GM12878 (cell line): ENCODE measurements around the gene KDM8. TPM values are rescaled to one million over a fixed set of nuclear protein-coding genes. Genes with fewer than 3 reads are reported as not detected.

ENCODE experiments used
- ATAC-seq: fragments of 200-7000 bp; cut with Tn5 transposase; 3 replicates; pipeline ENCODE4 v1.9.1; 2020; ENCODE audit warnings: mild to moderate bottlenecking, moderate library complexity
- BruUV-seq: library from RNA; stranded (reverse); fragments of 400-500 nt; replicated peaks from 2 replicates; lab custom pipeline; 2021; lab: Mats Ljungman, UMichigan
- CTCF ChIA-PET: fragments of 300-600 bp; sonication (Branson Sonifier 250); formaldehyde crosslinking; extraction: SDS; loops from one replicate; lab custom pipeline; 2021; ENCODE audit warnings: inconsistent platforms; lab: Yijun Ruan, JAX
- POLR2A ChIA-PET: fragments of 350-600 bp; formaldehyde crosslinking; extraction: SDS; loops from one replicate; lab custom pipeline; 2021; ENCODE audit warnings: inconsistent platforms; lab: Charles Lee
- RAD21 ChIA-PET: fragments of 300-600 bp; sonication (Branson Sonifier 250); formaldehyde crosslinking; loops from one replicate; lab custom pipeline; 2023; ENCODE audit warnings: antibody characterized with exemption; ENCODE audit not compliant: unreplicated experiment; lab: Charles Lee
- SMC1A ChIA-PET: fragments of 300-600 bp; sonication (Branson Sonifier 250); formaldehyde crosslinking; loops from one replicate; lab custom pipeline; 2023; ENCODE audit not compliant: unreplicated experiment, uncharacterized antibody; lab: Charles Lee
- DNase-seq: peaks from one replicate; pipeline ENCODE4 v3.0.0-alpha.2; 2011; ENCODE audit warnings: low read depth, low spot score
- FAIRE-seq: peaks from 3 replicates; lab custom pipeline; 2011; peaks lifted over from hg19 to GRCh38; lab: Jason Lieb, UNC
- H2AFZ ChIP-seq: 2 replicates; pipeline ENCODE4 v1.6.0; 2011; ENCODE audit warnings: low read depth, low read length, control low read depth; ENCODE audit not compliant: control insufficient read depth
- H3K27ac ChIP-seq: 2 replicates; pipeline ENCODE4 v1.5.1; 2011; ENCODE audit warnings: control low read depth; ENCODE audit not compliant: control insufficient read depth, insufficient read depth
- H3K27me3 ChIP-seq, 2 experiments: replicated peaks in 1 of 2; 2 replicates each; pipeline versions ENCODE4 v1.6.0 to v1.6.1; 2011; ENCODE audit warnings: low read length in 1 of 2; ENCODE audit not compliant: control insufficient read depth in 2 of 2, insufficient read depth in 2 of 2
- H3K36me3 ChIP-seq, 2 experiments: 2 replicates each; pipeline ENCODE4 v1.5.1; 2011; ENCODE audit warnings: low read length in 1 of 2; ENCODE audit not compliant: control insufficient read depth in 2 of 2, insufficient read depth in 2 of 2
- H3K4me1 ChIP-seq: 2 replicates; pipeline ENCODE4 v1.6.1; 2011; ENCODE audit warnings: mild to moderate bottlenecking, low read length, moderate library complexity, mixed read lengths; ENCODE audit not compliant: control insufficient read depth, insufficient read depth
- H3K4me2 ChIP-seq: 2 replicates; pipeline ENCODE4 v1.6.0; 2011; ENCODE audit warnings: control low read depth; ENCODE audit not compliant: control insufficient read depth, insufficient read depth
- H3K4me3 ChIP-seq: fragments of 200-600 bp; sonication (generic); 2 replicates; pipeline ENCODE4 v1.5.1; 2016
- H3K79me2 ChIP-seq: 2 replicates; pipeline ENCODE4 v1.6.0; 2011; ENCODE audit warnings: low read length; ENCODE audit not compliant: control insufficient read depth, insufficient read depth
- H3K9ac ChIP-seq: 2 replicates; pipeline ENCODE4 v1.8.0; 2011; ENCODE audit warnings: low read length, control low read depth, mixed read lengths; ENCODE audit not compliant: control insufficient read depth, insufficient read depth
- H3K9me3 ChIP-seq: replicated peaks from 3 replicates; pipeline ENCODE4 v1.5.1; 2011; ENCODE audit warnings: mild to moderate bottlenecking, low read length; ENCODE audit not compliant: control insufficient read depth, insufficient read depth
- H4K20me1 ChIP-seq: 2 replicates; pipeline ENCODE4 v1.6.0; 2011; ENCODE audit not compliant: control insufficient read depth, insufficient read depth
- BMI1 ChIP-seq: fragments of 450-650 bp; IDR thresholded peaks from 2 replicates; pipeline ENCODE4 v1.6.1; 2016; ENCODE audit warnings: mild to moderate bottlenecking, moderate library complexity, borderline replicate concordance
- CHD4 ChIP-seq: fragments of 200-600 bp; sonication (generic); IDR thresholded peaks from 2 replicates; pipeline ENCODE4 v1.6.1; 2016; ENCODE audit warnings: mild to moderate bottlenecking
- CREM ChIP-seq: IDR thresholded peaks from 2 replicates; pipeline ENCODE4 v1.6.1; 2014; ENCODE audit warnings: antibody characterized with exemption, low read depth
- GATAD2B ChIP-seq: fragments of 450-650 bp; conservative IDR thresholded peaks from 2 replicates; pipeline ENCODE4 v1.6.1; 2017; ENCODE audit warnings: low read depth, mild to moderate bottlenecking, moderate library complexity
- HCFC1 ChIP-seq: fragments of 150-350 bp; IDR thresholded peaks from 2 replicates; pipeline ENCODE4 v1.6.1; 2014; ENCODE audit warnings: low read length
- KDM1A ChIP-seq: fragments of 200-600 bp; sonication (generic); IDR thresholded peaks from 2 replicates; pipeline ENCODE4 v1.6.1; 2016; ENCODE audit warnings: borderline replicate concordance
- LARP7 ChIP-seq: fragments of 450-650 bp; IDR thresholded peaks from 2 replicates; pipeline ENCODE4 v1.6.1; 2017; ENCODE audit warnings: mild to moderate bottlenecking
- MYC ChIP-seq: IDR thresholded peaks from 2 replicates; pipeline ENCODE4 v1.6.1; 2011; ENCODE audit warnings: mild to moderate bottlenecking, low read length, moderate library complexity, inconsistent platforms; ENCODE audit not compliant: insufficient read depth, insufficient replicate concordance, insufficient read length, severe bottlenecking
- NFXL1 ChIP-seq: fragments of 450-650 bp; IDR thresholded peaks from 2 replicates; pipeline ENCODE4 v1.6.1; 2017; ENCODE audit warnings: antibody characterized with exemption, mild to moderate bottlenecking, borderline replicate concordance
- SMAD5 ChIP-seq: IDR thresholded peaks from 2 replicates; pipeline ENCODE4 v1.6.1; 2016; ENCODE audit warnings: antibody characterized with exemption, low read depth
- SMARCA5 ChIP-seq: fragments of 450-650 bp; IDR thresholded peaks from 2 replicates; pipeline ENCODE4 v1.6.1; 2017; ENCODE audit warnings: mild to moderate bottlenecking
- SMC3 ChIP-seq: IDR thresholded peaks from 2 replicates; pipeline ENCODE4 v1.6.1; 2011; ENCODE audit warnings: low read length, improper control_type of control experiment, borderline replicate concordance
- SUPT20H ChIP-seq: IDR thresholded peaks from 2 replicates; pipeline ENCODE4 v1.6.1; 2011; ENCODE audit warnings: low read depth, mild to moderate bottlenecking, low read length, moderate library complexity, borderline replicate concordance; ENCODE audit not compliant: control insufficient read depth
- TCF12 ChIP-seq: IDR thresholded peaks from 2 replicates; pipeline ENCODE4 v1.6.1; 2011; ENCODE audit warnings: low read depth, mild to moderate bottlenecking, low read length
- TCF3 ChIP-seq: IDR thresholded peaks from 2 replicates; pipeline ENCODE4 v1.6.1; 2012; ENCODE audit warnings: low read depth, mild to moderate bottlenecking, low read length, borderline replicate concordance; ENCODE audit not compliant: insufficient read depth
- YY1 ChIP-seq: IDR thresholded peaks from 2 replicates; pipeline ENCODE4 v1.6.1; 2011; ENCODE audit warnings: low read depth, mild to moderate bottlenecking, low read length
- ZSCAN29 ChIP-seq: fragments of 450-650 bp; IDR thresholded peaks from 2 replicates; pipeline ENCODE4 v1.6.1; 2017; ENCODE audit warnings: mild to moderate bottlenecking, moderate library complexity
- ZZZ3 ChIP-seq: IDR thresholded peaks from 2 replicates; pipeline ENCODE4 v1.6.1; 2011; ENCODE audit warnings: low read depth; ENCODE audit not compliant: control insufficient read depth, insufficient read length
- WGBS: methylation state at CpG from one replicate; pipeline ENCODE4 v1.1.6; 2016; ENCODE audit warnings: low lambda C conversion rate; ENCODE audit not compliant: insufficient replicate concordance, insufficient coverage; ENCODE audit errors: missing lambda C conversion rate; 5-methylcytosine and 5-hydroxymethylcytosine counted together
- in situ Hi-C: fragments of 300-500 bp; cut with MboI; formaldehyde crosslinking; loops from 9 replicates; pipeline ENCODE4 v1.14.3; 2018; ENCODE audit warnings: mixed read lengths
- intact Hi-C: fragments of 100-400 bp; cut with micrococcal nuclease; formaldehyde crosslinking; loops from one replicate; pipeline ENCODE4 v1.14.2; 2022; ENCODE audit not compliant: unreplicated experiment
- polyA plus RNA-seq, 11 experiments: library from polyadenylated mRNA; depleted of rRNA in 4 of 11; unstranded in 6 of 11; stranded (reverse) in 5 of 11; fragments of >200 nt; fragmentation: Nextera tagmentation in 4 of 11; fragmentation: Illumina TruSeq in 1 of 11; extraction: Ambion mirVana in 4 of 11; extraction: Trizol in 1 of 11; gene quantifications; 1 replicate in 1 of 11; 2 replicates in 10 of 11; pipeline versions ENCODE4 v1.2.1 to v1.2.3, GENCODE V29; 2011 to 2016; ENCODE audit warnings: inconsistent platforms in 2 of 11, missing spikeins in 2 of 11, low read depth in 1 of 11
- total RNA-seq, 4 experiments: library from RNA; depleted of rRNA in 3 of 4; stranded (reverse); fragments of >200 nt in 3 of 4; fragmentation: Illumina TruSeq in 1 of 4; extraction: Trizol in 1 of 4; gene quantifications; 2 replicates each; pipeline versions ENCODE4 v1.2.1 to v1.2.3, GENCODE V29; 2013 to 2021
- TF ChIP-seq, protein P1 (sequence below): fragments of 150-350 bp; IDR thresholded peaks from 2 replicates; pipeline ENCODE4 v1.6.1; 2016; ENCODE audit warnings: low read depth, low read length
- TF ChIP-seq, protein P2 (sequence below): IDR thresholded peaks from 2 replicates; pipeline ENCODE4 v1.6.1; 2011; ENCODE audit warnings: borderline replicate concordance, low read depth, mild to moderate bottlenecking, moderate library complexity, low read length; ENCODE audit not compliant: insufficient read depth, poor library complexity, severe bottlenecking

The KDM8 gene
- total and polyA plus RNA-seq, 10 of the 15 experiments (the other 5 are each of a cell fraction or from before 2014, with no cell fraction given), result 0.79 to 8.9 (median 5.8) TPM

DNA sequence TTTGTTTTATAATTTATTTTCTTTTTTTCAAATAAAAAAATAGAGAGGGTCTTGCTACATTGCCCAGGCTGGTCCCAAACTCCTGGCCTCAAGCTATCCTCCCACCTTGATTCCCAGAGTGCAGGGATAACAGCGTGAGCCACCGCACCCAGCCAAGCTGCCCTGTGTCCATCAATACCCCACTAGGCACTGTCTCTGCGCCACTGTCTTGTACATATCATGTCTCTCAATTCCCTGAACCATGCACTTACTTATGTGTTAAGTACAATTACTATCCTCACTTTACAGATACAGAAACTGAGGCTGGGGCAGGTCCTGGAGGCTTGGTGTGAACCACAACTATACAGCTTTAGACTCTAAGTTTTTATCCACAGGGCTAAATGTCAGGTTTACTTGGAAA lies 53.5 kb downstream of the KDM8 start:
- FAIRE-seq (no peak), ATAC-seq (no peak), DNase-seq (no peak)
- 98% methylated on average over 3 of the region's 3 CpGs for WGBS
- no peak overlapping the region for H3K9ac ChIP-seq
- in situ Hi-C loops (no loop called here), intact Hi-C loops (no loop called here)
- H3K27ac ChIP-seq, result no peak overlapping the region
- TF ChIP-seq, protein P1, sequence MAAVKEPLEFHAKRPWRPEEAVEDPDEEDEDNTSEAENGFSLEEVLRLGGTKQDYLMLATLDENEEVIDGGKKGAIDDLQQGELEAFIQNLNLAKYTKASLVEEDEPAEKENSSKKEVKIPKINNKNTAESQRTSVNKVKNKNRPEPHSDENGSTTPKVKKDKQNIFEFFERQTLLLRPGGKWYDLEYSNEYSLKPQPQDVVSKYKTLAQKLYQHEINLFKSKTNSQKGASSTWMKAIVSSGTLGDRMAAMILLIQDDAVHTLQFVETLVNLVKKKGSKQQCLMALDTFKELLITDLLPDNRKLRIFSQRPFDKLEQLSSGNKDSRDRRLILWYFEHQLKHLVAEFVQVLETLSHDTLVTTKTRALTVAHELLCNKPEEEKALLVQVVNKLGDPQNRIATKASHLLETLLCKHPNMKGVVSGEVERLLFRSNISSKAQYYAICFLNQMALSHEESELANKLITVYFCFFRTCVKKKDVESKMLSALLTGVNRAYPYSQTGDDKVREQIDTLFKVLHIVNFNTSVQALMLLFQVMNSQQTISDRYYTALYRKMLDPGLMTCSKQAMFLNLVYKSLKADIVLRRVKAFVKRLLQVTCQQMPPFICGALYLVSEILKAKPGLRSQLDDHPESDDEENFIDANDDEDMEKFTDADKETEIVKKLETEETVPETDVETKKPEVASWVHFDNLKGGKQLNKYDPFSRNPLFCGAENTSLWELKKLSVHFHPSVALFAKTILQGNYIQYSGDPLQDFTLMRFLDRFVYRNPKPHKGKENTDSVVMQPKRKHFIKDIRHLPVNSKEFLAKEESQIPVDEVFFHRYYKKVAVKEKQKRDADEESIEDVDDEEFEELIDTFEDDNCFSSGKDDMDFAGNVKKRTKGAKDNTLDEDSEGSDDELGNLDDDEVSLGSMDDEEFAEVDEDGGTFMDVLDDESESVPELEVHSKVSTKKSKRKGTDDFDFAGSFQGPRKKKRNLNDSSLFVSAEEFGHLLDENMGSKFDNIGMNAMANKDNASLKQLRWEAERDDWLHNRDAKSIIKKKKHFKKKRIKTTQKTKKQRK, result no peak
- TF ChIP-seq LARP7 (no peak), SMAD5 (no peak), NFXL1 (no peak), SMC3 (no peak), TCF12 (no peak), KDM1A (no peak), CREM (no peak), TCF3 (no peak), SUPT20H (no peak), HCFC1 (no peak), YY1 (no peak), BMI1 (no peak), SMARCA5 (no peak), ZZZ3 (no peak), CHD4 (no peak), ZSCAN29 (no peak), GATAD2B (no peak), MYC (no peak)
- TF ChIP-seq, protein P2, sequence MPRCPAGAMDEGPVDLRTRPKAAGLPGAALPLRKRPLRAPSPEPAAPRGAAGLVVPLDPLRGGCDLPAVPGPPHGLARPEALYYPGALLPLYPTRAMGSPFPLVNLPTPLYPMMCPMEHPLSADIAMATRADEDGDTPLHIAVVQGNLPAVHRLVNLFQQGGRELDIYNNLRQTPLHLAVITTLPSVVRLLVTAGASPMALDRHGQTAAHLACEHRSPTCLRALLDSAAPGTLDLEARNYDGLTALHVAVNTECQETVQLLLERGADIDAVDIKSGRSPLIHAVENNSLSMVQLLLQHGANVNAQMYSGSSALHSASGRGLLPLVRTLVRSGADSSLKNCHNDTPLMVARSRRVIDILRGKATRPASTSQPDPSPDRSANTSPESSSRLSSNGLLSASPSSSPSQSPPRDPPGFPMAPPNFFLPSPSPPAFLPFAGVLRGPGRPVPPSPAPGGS, result no peak
- peaks cover 25% of the 10 kb centered on the region for H3K4me1 ChIP-seq
- H3K36me3 ChIP-seq, result peaks cover 0 to 11% of the 10 kb centered on the region in 2 experiments; a peak in 2 of 4 replicates
- SMC1A ChIA-PET, result interaction anchor here (0.6 to 2.3 kb wide), 5 partner anchors 9 to 227 kb away, joined by 3 to 9 read pairs (median 3); partner anchors contain the start of gene NSMCE1
- H3K27me3 ChIP-seq, result no peaks in the 10 kb centered on the region
- POLR2A ChIA-PET, result interaction anchor here (1.0 to 5.6 kb wide), 3 partner anchors 13 to 22 kb away, joined by 3 to 79 read pairs (median 3); no protein-coding TSS in a partner anchor
- RAD21 ChIA-PET, result interaction anchor here (1.1 to 1.9 kb wide), 2 partner anchors 17 to 111 kb away, joined by 3 to 4 read pairs; no protein-coding TSS in a partner anchor
- peaks cover 5% of the 10 kb centered on the region for H3K79me2 ChIP-seq
- H3K4me2 ChIP-seq, result no peak overlapping the region
- no TSS peak for BruUV-seq
- H3K9me3 ChIP-seq, result no peaks in the 10 kb centered on the region
- CTCF ChIA-PET, result interaction anchor here (1.4 to 2.1 kb wide), 3 partner anchors 11 to 22 kb away, joined by 3 to 9 read pairs (median 4); no protein-coding TSS in a partner anchor
- no peak overlapping the region for H2AFZ ChIP-seq
- no peak overlapping the region for H3K4me3 ChIP-seq
- no peaks in the 10 kb centered on the region for H4K20me1 ChIP-seq
